ENCODE results near the gene CHAMP1.

DNA sequence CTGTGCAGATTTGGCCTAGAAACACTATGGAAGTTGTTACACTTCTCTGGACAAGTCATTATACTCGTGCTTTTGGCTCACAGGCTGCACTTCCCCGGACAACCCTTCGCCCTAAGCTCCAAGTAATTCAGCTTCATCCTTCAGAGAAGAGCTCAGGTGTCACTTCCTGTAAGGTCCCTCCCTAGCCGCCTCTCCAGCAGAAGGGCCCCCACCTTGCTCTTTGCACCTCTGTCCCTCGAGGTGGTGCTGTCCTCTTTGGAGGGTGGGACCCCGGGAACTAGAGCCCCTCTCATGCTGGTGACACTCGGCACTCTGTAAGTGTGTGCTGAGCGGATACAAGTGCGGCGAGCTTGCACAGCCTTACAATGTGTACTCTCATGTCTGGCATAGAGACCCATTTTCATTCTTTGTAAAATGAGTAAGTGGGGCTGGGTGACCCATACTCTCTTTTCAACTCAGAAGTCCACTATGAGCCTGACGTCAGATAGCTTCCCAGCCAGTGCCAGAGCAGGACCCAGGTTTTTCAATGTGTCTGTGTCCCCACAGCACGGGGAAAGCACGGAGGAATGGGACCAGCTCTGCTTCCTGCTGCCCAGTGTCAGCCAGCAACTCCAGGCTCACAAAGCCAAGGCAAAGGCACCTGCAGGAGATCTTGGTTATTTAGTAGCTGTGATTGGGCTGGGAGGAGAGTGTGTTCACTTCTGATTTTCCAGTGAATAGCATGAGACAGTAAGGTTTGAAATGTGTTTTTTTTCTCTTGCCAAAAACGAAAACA, 26.9 kb downstream of the CHAMP1 start:
- TF ChIP-seq KDM4B (CRISPR knock-in tag; IDR thresholded peaks at IDR 0.05) (no peak), TARDBP (CRISPR knock-in tag; IDR thresholded peaks at IDR 0.05) (no peak), ZNF687 (CRISPR knock-in tag; IDR thresholded peaks at IDR 0.05) (no peak)
- TF ChIP-seq, protein P1, sequence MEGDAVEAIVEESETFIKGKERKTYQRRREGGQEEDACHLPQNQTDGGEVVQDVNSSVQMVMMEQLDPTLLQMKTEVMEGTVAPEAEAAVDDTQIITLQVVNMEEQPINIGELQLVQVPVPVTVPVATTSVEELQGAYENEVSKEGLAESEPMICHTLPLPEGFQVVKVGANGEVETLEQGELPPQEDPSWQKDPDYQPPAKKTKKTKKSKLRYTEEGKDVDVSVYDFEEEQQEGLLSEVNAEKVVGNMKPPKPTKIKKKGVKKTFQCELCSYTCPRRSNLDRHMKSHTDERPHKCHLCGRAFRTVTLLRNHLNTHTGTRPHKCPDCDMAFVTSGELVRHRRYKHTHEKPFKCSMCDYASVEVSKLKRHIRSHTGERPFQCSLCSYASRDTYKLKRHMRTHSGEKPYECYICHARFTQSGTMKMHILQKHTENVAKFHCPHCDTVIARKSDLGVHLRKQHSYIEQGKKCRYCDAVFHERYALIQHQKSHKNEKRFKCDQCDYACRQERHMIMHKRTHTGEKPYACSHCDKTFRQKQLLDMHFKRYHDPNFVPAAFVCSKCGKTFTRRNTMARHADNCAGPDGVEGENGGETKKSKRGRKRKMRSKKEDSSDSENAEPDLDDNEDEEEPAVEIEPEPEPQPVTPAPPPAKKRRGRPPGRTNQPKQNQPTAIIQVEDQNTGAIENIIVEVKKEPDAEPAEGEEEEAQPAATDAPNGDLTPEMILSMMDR (CRISPR knock-in tag; IDR thresholded peaks at IDR 0.05): no peak
